Loucy (cell line): ENCODE measurements around the gene CNPY3.

Experiments
- CTCF ChIP-seq: fragments of 200-600 bp; sonication (generic); conservative IDR thresholded peaks from 2 replicates; pipeline ENCODE4 v1.5.1; 2014; ENCODE audit warnings: mild to moderate bottlenecking, antibody characterized with exemption, low read length
- EZH2phosphoT487 ChIP-seq: fragments of 200-600 bp; IDR thresholded peaks from 2 replicates; pipeline ENCODE4 v1.6.1; 2018; ENCODE audit warnings: antibody characterized with exemption, mild to moderate bottlenecking, moderate library complexity, borderline replicate concordance

- TF ChIP-seq CTCF (no peak), EZH2phosphoT487 (no peak)
These were observed 18.7 kb downstream of the CNPY3 start for GRCh38 chr6:42947950-42948349.
